Left ventricle myocardium inferior (tissue), 1 donor: ENCODE data around the gene CD96. TPM values are rescaled to one million over a fixed set of nuclear protein-coding genes. Genes with fewer than 3 reads are reported as not detected.
"Not testable (repeated sequence)": the region's sequence is repeated elsewhere in the genome, so short reads cannot be mapped to it uniquely, and the experiment has no call there.

ENCODE experiments used
- DNase-seq: peaks from one replicate; pipeline ENCODE4 v3.0.0-alpha.2; 2020
- H3K27ac ChIP-seq: fragments of 200-600 bp; replicated peaks from 2 replicates; pipeline ENCODE4 v1.8.0; 2021
- H3K27me3 ChIP-seq: fragments of 200-600 bp; 2 replicates; pipeline ENCODE4 v1.8.0; 2021; ENCODE audit warnings: low read depth
- H3K36me3 ChIP-seq: fragments of 200-600 bp; 2 replicates; pipeline ENCODE4 v1.8.0; 2021
- H3K4me1 ChIP-seq: fragments of 200-600 bp; 2 replicates; pipeline ENCODE4 v1.8.0; 2021
- H3K4me3 ChIP-seq: fragments of 200-600 bp; 2 replicates; pipeline ENCODE4 v1.8.0; 2021; ENCODE audit warnings: mild to moderate bottlenecking, moderate library complexity
- H3K9me3 ChIP-seq: fragments of 200-600 bp; replicated peaks from 2 replicates; pipeline ENCODE4 v1.8.0; 2021
- intact Hi-C: fragments of 100-400 bp; cut with micrococcal nuclease; formaldehyde crosslinking; loops from one replicate; pipeline ENCODE4 v1.11.0; 2022
- total RNA-seq: library from RNA; stranded (reverse); fragmentation: NEBNext Ultra II Directional; extraction: Animal tissue kit (Norgen Biotek cat#: 25700); gene quantifications from one replicate; pipeline ENCODE4 v1.2.1, GENCODE V29; 2021
- TF ChIP-seq, protein P1 (sequence below): fragments of 200-600 bp; IDR thresholded peaks from 2 replicates; pipeline ENCODE4 v1.8.0; 2021; ENCODE audit warnings: antibody characterized with exemption, mild to moderate bottlenecking, borderline replicate concordance
- donor health status: DM: no; HTN: yes; CAD: no; lungs with severe emphysema.

CD96 gene
- total RNA-seq, 1 donor from 2014 or later: 0.33 TPM

GRCh38 chr3:111509308-111509707 lies 32.7 kb upstream of the CD96 start:
- Histone ChIP-seq H3K27me3 (no peaks in the 10 kb centered on the region), H3K4me1 (no peaks in the 10 kb centered on the region), H3K9me3 (no peaks in the 10 kb centered on the region), H3K27ac (no peak overlapping the region), H3K36me3 (no peaks in the 10 kb centered on the region), H3K4me3 (no peak overlapping the region)
- DNase-seq: no peak
- intact Hi-C loops: no loop called here
- TF ChIP-seq, protein P1, sequence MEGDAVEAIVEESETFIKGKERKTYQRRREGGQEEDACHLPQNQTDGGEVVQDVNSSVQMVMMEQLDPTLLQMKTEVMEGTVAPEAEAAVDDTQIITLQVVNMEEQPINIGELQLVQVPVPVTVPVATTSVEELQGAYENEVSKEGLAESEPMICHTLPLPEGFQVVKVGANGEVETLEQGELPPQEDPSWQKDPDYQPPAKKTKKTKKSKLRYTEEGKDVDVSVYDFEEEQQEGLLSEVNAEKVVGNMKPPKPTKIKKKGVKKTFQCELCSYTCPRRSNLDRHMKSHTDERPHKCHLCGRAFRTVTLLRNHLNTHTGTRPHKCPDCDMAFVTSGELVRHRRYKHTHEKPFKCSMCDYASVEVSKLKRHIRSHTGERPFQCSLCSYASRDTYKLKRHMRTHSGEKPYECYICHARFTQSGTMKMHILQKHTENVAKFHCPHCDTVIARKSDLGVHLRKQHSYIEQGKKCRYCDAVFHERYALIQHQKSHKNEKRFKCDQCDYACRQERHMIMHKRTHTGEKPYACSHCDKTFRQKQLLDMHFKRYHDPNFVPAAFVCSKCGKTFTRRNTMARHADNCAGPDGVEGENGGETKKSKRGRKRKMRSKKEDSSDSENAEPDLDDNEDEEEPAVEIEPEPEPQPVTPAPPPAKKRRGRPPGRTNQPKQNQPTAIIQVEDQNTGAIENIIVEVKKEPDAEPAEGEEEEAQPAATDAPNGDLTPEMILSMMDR: no peak

GRCh38 chr3:111517801-111518200 lies 24.2 kb upstream of the CD96 start:
- TF ChIP-seq, protein P1: no peak
- Histone ChIP-seq H3K27me3 (no peaks in the 10 kb centered on the region), H3K4me1 (no peaks in the 10 kb centered on the region), H3K4me3 (no peak overlapping the region), H3K36me3 (no peaks in the 10 kb centered on the region), H3K9me3 (no peaks in the 10 kb centered on the region), H3K27ac (no peak overlapping the region)
- intact Hi-C loops: no loop called here
- no peak for DNase-seq

DNA sequence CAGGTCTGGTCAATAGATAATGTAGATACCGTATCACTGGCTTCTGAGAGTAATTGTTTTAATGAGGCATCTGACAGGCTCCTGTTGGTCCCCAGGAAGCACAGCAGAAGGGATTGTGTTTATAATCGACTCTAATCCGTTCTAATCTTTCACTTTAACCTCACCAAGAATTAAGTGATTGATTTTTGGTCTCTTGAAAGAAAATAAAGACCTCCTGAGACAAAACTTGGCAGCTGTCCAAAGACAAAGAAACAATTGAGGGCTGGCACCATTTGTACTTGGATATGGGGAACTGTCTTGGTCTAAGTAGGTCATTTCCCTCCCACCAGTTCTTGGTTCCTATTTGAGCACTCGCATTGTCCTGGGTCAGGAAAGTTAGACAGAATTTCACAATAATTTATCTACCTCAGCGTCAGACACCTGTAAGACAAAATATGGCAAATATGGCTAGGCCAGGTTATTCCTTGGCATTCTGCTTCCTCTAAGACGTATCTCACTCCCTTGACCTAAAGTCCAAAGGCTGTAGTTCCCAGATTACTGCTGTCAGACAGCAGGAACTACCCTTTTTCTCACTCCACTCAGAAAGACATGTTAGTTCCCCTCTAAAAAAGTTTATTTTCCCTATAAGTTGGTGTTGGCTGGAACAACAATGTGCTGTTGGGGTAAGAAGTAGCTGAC lies 22.7 kb upstream of the CD96 start:
- intact Hi-C loops: no loop called here
- no peak overlapping the region for H3K27ac ChIP-seq
- no peak for DNase-seq
- TF ChIP-seq, protein P1: no peak
- peaks cover 6% of the 10 kb centered on the region for H3K9me3 ChIP-seq
- H3K4me3 ChIP-seq: no peak overlapping the region
- H3K4me1 ChIP-seq: no peaks in the 10 kb centered on the region
- H3K36me3 ChIP-seq: no peaks in the 10 kb centered on the region
- no peaks in the 10 kb centered on the region for H3K27me3 ChIP-seq

DNA sequence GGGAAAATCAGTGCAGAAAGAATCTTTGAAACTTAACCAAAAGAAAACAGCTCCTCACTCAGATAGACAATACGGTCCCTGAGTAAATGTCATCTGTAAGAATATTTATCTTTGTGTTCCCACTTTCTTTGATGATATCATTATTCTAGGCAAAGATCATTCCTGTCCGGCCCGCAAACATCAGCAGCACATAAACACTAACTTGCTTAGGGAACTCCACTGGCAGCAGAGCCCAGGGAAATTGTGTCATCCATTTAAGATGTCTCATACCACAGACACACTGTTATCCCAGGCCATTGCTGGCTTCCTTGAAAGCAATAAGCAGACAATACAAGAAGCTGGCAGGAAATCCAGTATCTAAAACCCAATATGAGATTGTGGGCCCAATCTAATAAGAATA lies 20.1 kb upstream of the CD96 start:
- DNase-seq: no peak
- intact Hi-C loops: no loop called here
- Histone ChIP-seq H3K4me1 (no peaks in the 10 kb centered on the region), H3K27me3 (no peaks in the 10 kb centered on the region), H3K27ac (no peak overlapping the region), H3K4me3 (no peak overlapping the region), H3K36me3 (no peaks in the 10 kb centered on the region), H3K9me3 (peaks cover 9% of the 10 kb centered on the region)
- TF ChIP-seq, protein P1: no peak

DNA sequence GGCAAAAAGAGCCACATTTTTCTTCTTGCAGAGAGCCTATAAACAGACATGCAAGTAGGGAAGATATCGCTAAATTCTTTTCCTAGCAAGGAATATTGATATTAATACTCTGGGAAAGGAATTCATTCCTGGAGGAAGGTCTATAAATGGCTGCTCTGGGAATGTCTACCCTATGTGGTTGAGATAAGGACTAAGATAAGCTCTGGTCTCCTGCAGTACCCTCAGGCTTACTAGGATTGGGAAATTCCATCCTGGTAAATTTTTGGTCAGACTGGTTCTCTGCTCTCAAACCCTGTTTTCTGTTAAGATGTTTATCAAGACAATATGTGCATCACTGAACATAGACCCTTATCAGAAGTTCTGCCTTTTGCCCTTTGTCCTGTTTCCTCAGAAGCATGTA lies 17.5 kb upstream of the CD96 start:
- H3K4me1 ChIP-seq, H3K36me3 ChIP-seq, H3K9me3 ChIP-seq, intact Hi-C loops, H3K27me3 ChIP-seq, H3K27ac ChIP-seq, DNase-seq, H3K4me3 ChIP-seq: not testable (repeated sequence)

DNA sequence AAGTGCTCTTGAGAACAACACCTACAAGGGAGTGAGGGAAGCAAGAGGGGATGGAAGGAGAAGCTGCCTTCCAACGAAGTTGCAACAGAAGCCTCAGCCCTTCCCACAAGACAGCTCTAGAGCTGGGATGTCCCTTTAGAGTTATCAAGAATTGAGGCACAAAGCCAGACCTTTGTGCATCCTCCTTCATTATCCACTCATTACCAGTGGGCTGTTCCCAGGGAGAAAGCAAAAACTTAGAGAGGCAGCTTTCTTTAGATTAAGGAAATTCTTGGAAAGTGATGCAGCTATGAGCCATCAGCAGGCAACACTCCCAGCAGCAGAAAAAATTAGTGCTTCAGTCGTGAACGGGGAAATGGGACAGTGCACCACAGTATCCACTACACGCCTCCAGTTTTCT lies 10.6 kb upstream of the CD96 start:
- Histone ChIP-seq H3K4me3 (no peak overlapping the region), H3K9me3 (no peaks in the 10 kb centered on the region), H3K27me3 (no peaks in the 10 kb centered on the region), H3K27ac (no peak overlapping the region), H3K4me1 (no peaks in the 10 kb centered on the region), H3K36me3 (no peaks in the 10 kb centered on the region)
- no peak for DNase-seq
- intact Hi-C loops: no loop called here
- TF ChIP-seq, protein P1: no peak
